Measurements from ENCODE around the gene PPP6R2. TPM values are rescaled to one million over a fixed set of nuclear protein-coding genes. Genes with fewer than 3 reads are reported as not detected.
"Not testable (repeated sequence)": the region's sequence is repeated elsewhere in the genome, so short reads cannot be mapped to it uniquely, and the experiment has no call there.

PPP6R2 gene
- total RNA-seq, 2 experiments from 2014 or later: 38.3 to 41.2 TPM

DNA sequence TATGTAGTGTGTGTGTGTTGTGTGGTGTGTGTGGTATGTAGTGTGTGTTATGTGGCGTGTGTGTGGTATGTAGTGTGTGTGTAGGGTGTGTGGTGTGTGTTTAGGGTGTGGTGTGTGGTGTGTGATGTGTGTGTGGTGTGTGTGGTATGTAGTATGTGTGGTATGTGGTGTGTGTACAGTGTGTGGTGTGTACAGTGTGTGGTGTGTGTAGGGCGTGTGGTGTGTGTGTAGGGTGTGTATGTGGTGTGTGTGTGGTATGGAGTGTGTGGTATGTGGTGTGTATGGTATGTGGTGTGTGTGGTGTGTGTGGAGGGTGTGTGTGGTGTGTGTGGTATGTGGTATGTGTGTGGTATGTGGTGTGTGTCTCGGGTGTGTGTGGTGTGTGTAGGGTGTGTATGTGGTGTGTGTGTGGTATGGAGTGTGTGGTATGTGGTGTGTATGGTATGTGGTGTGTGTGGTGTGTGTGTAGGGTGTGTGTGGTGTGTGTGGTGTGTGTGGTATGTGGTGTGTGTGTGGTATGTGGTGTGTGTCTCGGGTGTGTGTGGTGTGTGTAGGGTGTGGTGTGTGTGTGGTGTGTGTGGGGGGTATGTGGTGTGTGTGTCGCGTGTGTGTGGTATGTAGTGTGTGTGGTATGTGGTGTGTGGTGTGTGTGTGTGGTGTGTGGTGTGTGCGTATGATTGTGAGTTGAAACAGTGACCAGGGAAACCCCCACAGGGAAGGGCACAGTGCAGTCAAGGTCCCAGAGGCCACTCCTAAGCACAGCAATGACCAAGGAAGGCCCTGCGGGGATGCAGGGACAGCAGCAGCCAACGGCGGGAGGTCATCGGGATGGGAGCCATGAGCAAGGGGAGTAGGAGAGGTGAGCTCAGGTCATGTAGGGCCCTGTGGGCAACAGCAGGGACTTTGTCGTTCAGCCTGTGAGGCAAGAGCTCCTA lies 2.9 kb upstream of the PPP6R2 start:
- Mint-ChIP-seq H3K9me3 (no peaks in the 10 kb centered on the region), H3K4me3 (no peak overlapping the region), H3K27me3 (no peaks in the 10 kb centered on the region), H3K4me1 (no peaks in the 10 kb centered on the region), H3K36me3 (no peaks in the 10 kb centered on the region), H3K27ac (no peak overlapping the region)
- DNase-seq: no peak

DNA sequence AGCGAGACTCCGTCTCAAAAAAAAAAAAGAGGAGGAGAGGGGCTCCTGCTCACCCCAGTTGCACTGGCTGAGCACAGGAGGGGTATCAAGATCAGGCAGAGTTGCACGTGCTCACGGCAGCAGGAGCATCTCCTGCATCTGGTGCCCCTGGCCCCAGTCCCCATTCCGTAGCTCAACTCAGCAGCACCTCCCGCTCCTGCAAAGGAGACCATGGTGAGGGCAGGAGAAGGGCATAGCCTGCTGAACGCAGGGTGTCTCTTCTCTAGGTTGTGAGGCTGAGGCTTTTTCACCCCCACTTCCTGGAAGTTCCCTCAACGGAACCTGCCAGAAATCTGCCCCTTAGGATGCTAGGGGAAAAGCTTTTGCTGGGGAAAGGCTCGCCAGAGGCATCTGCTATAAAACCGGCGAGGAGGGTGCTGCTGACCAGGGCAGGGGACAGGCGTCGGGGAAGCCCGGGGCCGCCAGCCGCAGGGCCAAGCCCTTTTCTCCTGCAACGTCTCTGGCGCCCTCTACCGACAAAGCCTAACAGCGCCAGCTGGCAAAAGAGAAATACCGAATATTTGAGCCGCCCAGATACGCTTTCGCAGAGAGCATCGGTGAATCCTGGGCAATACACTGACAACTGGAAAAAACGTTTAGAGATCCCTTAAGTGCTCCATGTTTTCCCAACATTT lies 1.0 kb upstream of the PPP6R2 start:
- DNase-seq: peak; percentile 87
- no peaks in the 10 kb centered on the region for H3K4me1 Mint-ChIP-seq
- H3K4me3 Mint-ChIP-seq: peak overlapping the region; percentile 69
- no peaks in the 10 kb centered on the region for H3K9me3 Mint-ChIP-seq
- peak overlapping the region; percentile 76 for H3K27ac Mint-ChIP-seq
- H3K27me3 Mint-ChIP-seq: no peaks in the 10 kb centered on the region
- no peaks in the 10 kb centered on the region for H3K36me3 Mint-ChIP-seq

DNA sequence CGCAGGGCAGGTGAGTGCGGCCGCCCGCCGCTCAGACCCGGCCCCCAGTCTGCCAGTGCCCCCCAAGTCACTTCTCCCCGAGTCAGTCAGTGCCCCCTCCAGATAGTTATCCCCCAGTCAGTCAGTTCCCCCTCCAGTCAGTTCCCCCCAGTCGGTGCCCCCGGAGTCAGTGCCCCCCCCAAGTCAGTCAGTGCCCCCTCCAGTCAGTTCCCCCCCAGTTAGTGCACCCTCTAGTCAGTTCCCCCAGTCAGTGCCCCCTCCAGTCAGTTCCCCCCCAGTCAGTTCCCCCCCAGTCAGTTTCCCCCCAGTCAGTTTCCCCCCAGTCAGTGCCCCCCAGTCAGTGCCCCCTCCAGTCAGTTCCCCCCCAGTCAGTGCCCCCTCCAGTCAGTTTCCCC lies 411 bp downstream of the PPP6R2 start:
- H3K27ac Mint-ChIP-seq: peak overlapping the region; percentile 46
- H3K4me1 Mint-ChIP-seq: no peaks in the 10 kb centered on the region
- no peaks in the 10 kb centered on the region for H3K36me3 Mint-ChIP-seq
- no peak for DNase-seq
- no peaks in the 10 kb centered on the region for H3K9me3 Mint-ChIP-seq
- peak overlapping the region; percentile 77 for H3K4me3 Mint-ChIP-seq
- no peaks in the 10 kb centered on the region for H3K27me3 Mint-ChIP-seq

GRCh38 chr22:50346470-50346869 lies 3.3 kb downstream of the PPP6R2 start:
- no peaks in the 10 kb centered on the region for H3K9me3 Mint-ChIP-seq
- H3K4me3 Mint-ChIP-seq: no peak overlapping the region
- no peaks in the 10 kb centered on the region for H3K4me1 Mint-ChIP-seq
- H3K27ac Mint-ChIP-seq: no peak overlapping the region
- H3K27me3 Mint-ChIP-seq: no peaks in the 10 kb centered on the region
- H3K36me3 Mint-ChIP-seq: peaks cover 3% of the 10 kb centered on the region
- no peak for DNase-seq

DNA sequence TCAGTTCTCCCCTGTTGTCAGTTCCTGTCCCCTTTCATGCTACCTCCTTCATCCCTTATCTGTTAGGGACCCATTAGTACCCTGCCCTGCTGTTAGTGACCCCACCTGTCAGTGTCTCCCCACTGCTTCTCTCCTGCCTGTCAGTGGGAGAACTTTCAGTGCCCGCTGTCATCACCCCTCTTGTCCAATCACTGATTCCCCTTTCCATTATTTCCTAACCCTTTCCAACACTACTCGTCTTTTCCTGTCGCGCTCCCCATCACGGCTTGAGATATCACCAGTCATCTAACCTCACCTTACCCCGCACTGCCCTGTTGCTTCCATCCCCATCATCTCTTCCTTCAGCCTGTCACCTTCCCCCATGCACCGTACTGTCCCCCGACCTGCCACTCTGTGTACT lies 4.0 kb downstream of the PPP6R2 start:
- H3K9me3 Mint-ChIP-seq: no peaks in the 10 kb centered on the region
- no peak overlapping the region for H3K27ac Mint-ChIP-seq
- no peaks in the 10 kb centered on the region for H3K27me3 Mint-ChIP-seq
- H3K4me3 Mint-ChIP-seq: no peak overlapping the region
- no peaks in the 10 kb centered on the region for H3K4me1 Mint-ChIP-seq
- no peak for DNase-seq
- H3K36me3 Mint-ChIP-seq: peaks cover 5% of the 10 kb centered on the region

- no peak overlapping the region for H3K27ac Mint-ChIP-seq
- no peaks in the 10 kb centered on the region for H3K27me3 Mint-ChIP-seq
- H3K4me1 Mint-ChIP-seq: no peaks in the 10 kb centered on the region
- no peaks in the 10 kb centered on the region for H3K9me3 Mint-ChIP-seq
- DNase-seq: no peak
- H3K4me3 Mint-ChIP-seq: no peak overlapping the region
- H3K36me3 Mint-ChIP-seq: peaks cover 5% of the 10 kb centered on the region
Observed at GRCh38 chr22:50348058-50348457, 4.9 kb downstream of the PPP6R2 start.

DNA sequence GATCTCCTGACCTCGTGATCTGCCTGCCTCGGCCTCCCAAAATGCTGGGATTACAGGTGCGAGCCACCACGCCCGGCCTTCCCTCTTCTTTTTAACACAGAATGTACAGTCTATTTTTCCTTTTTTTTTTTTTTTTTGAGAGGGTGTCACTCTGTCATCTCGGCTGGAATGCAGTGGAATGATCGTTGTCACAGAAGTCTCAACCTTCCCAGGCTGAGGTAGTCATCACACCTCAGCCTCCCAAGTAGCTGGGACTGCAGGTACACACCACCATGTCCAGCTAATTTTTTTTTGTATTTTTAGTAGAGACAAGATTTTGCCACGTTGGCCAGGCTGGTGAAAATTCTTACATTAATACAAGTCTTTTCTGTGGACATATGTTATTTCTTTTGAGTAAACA lies 13.1 kb downstream of the PPP6R2 start:
- Mint-ChIP-seq H3K27ac (no peak overlapping the region), H3K36me3 (peaks cover 23% of the 10 kb centered on the region), H3K4me1 (peaks cover 30% of the 10 kb centered on the region), H3K27me3 (no peaks in the 10 kb centered on the region), H3K4me3 (no peak overlapping the region), H3K9me3 (no peaks in the 10 kb centered on the region)
- DNase-seq: no peak

DNA sequence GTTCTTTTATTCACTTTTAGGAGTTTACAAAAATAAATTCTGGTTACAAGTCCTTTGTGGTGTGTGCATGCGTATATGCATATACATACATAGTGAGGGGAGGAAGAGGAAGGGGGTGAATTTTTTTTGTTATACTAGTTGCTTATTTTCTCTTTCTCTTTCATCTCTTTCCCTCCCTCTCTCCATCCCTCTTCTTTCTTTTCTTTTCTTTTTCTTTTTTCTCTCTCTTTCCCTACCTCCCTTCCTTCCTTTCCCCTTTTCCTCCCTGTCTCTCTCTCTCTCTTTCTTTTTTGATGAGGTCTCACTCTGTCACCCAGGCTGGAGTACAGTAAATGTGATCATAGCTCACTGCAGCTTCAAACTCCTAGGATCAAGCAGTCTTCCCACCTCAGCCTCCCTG lies 14.1 kb downstream of the PPP6R2 start:
- peak overlapping the region; percentile 36 for H3K27ac Mint-ChIP-seq
- H3K9me3 Mint-ChIP-seq: no peaks in the 10 kb centered on the region
- no peak overlapping the region for H3K4me3 Mint-ChIP-seq

GRCh38 chr22:50357756-50358155 lies 14.6 kb downstream of the PPP6R2 start:
- Mint-ChIP-seq H3K27ac (no peak overlapping the region), H3K4me3 (no peak overlapping the region), H3K4me1 (peaks cover 45% of the 10 kb centered on the region), H3K36me3 (peaks cover 22% of the 10 kb centered on the region), H3K27me3 (no peaks in the 10 kb centered on the region), H3K9me3 (no peaks in the 10 kb centered on the region)
- DNase-seq: no peak

More for the DNA sequence above, 14.1 kb downstream of the PPP6R2 start:
- Mint-ChIP-seq H3K27me3 (no peaks in the 10 kb centered on the region), H3K36me3 (peaks cover 21% of the 10 kb centered on the region), H3K4me1 (peaks cover 40% of the 10 kb centered on the region)
- DNase-seq: no peak

DNA sequence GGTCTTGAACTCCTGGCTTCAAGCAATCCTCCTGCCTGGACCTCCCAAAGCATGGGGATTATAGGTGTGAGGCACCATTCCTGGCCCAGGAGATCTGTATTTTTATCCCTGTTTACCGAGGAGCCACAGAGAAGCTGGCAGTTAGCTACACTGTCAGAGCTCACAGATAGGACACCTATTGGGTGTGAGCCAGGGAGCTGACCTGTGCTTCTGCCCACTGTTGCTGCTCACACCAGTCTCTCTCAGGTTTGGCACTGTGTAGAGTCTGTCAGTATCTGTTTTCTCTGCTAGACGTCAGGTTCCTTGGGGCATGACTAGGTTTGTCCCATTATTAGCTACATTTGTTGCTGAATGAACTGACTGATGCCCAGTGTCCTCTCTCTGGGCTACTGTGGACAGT lies 17.5 kb downstream of the PPP6R2 start:
- no peaks in the 10 kb centered on the region for H3K9me3 Mint-ChIP-seq
- no peak overlapping the region for H3K27ac Mint-ChIP-seq
- peaks cover 23% of the 10 kb centered on the region for H3K36me3 Mint-ChIP-seq
- no peak overlapping the region for H3K4me3 Mint-ChIP-seq
- DNase-seq: no peak
- H3K27me3 Mint-ChIP-seq: no peaks in the 10 kb centered on the region
- peaks cover 51% of the 10 kb centered on the region for H3K4me1 Mint-ChIP-seq

DNA sequence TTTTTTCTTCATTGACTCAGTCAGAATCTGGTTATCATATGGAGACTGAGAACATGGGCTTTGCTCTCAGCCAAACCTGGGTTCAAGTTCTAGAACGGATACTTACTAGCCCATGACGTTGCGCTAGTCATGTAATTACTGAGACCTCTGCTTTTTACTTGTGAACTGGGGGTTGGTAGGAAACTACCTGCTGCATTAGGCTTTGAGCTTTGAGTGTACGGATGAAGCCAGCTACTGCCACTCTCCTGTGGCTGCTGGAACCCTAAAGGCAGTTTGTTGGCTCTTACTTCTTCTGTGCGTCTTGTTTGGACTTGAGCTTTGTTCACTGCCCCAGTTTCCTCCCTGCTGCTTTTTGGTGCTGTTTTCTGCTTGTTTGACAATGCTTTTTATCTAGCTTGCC lies 18.1 kb downstream of the PPP6R2 start:
- Mint-ChIP-seq H3K36me3 (peaks cover 22% of the 10 kb centered on the region), H3K4me1 (peaks cover 54% of the 10 kb centered on the region), H3K27me3 (no peaks in the 10 kb centered on the region), H3K9me3 (no peaks in the 10 kb centered on the region), H3K27ac (peak overlapping the region; percentile 50), H3K4me3 (no peak overlapping the region)
- DNase-seq: no peak

DNA sequence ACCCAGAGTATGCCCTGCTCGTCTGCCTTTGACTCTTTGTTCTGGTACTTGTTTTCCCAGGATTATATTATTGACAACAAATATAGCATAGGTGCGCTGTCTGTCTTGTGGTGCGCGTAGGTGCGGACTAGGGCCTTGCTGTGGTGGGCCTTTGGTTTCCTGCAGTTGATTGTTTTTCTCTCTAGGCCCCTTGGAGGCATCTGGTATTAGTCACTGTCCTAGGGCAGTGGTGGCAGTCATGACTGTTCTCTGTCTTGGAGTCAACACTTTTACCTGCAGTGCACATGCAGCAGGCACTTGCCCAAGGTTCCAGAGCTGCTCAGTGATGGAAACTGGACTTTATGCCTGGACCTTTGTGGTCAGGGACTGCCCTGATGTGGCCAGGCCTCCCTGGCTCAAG lies 18.6 kb downstream of the PPP6R2 start:
- H3K27ac Mint-ChIP-seq: peak overlapping the region; percentile 50
- H3K4me3 Mint-ChIP-seq: no peak overlapping the region
- peaks cover 20% of the 10 kb centered on the region for H3K36me3 Mint-ChIP-seq
- H3K4me1 Mint-ChIP-seq: peaks cover 51% of the 10 kb centered on the region
- H3K9me3 Mint-ChIP-seq: no peaks in the 10 kb centered on the region
- DNase-seq: peak; percentile 28
- no peaks in the 10 kb centered on the region for H3K27me3 Mint-ChIP-seq

DNA sequence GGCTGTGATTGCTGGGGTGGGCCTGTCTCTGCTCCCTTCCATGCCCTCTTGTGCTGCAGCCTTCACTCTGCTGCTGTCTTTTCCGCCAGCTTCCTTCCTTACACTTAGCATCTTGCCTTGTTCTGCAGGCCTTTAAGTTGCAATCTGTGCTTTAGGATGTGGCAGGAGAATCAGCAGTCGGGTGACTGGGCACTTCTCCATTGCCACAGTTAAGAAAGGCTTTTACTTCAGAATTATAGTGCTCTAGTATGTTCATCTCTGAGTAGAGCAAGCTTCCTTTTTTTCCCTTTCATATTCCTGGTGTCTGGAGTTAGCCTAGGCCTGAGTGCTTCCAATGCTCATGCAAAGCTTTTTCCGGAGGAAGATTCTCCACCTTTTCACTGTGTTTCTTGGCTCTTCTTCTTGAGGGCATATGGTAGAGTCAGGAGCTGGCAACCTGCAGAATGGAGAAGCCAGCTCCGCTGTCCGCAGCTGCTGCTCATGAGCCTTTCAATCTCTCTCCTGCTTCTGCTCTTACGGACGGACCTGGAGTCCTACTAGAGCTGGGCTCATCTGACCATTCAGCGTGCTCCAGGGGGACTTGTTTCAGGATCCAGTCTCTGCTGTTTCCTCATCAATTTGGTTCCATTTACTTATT lies 20.2 kb downstream of the PPP6R2 start:
- no peak overlapping the region for H3K4me3 Mint-ChIP-seq
- H3K9me3 Mint-ChIP-seq: no peaks in the 10 kb centered on the region
- H3K27ac Mint-ChIP-seq: no peak overlapping the region
- DNase-seq: no peak
- peaks cover 45% of the 10 kb centered on the region for H3K4me1 Mint-ChIP-seq
- H3K36me3 Mint-ChIP-seq: peaks cover 20% of the 10 kb centered on the region
- H3K27me3 Mint-ChIP-seq: no peaks in the 10 kb centered on the region

- peaks cover 23% of the 10 kb centered on the region for H3K36me3 Mint-ChIP-seq
- not testable (repeated sequence) for H3K9me3 Mint-ChIP-seq, H3K27ac Mint-ChIP-seq, H3K4me3 Mint-ChIP-seq, DNase-seq, H3K27me3 Mint-ChIP-seq
- peaks cover 42% of the 10 kb centered on the region for H3K4me1 Mint-ChIP-seq
Observed at GRCh38 chr22:50363803-50364194, 20.7 kb downstream of the PPP6R2 start.

DNA sequence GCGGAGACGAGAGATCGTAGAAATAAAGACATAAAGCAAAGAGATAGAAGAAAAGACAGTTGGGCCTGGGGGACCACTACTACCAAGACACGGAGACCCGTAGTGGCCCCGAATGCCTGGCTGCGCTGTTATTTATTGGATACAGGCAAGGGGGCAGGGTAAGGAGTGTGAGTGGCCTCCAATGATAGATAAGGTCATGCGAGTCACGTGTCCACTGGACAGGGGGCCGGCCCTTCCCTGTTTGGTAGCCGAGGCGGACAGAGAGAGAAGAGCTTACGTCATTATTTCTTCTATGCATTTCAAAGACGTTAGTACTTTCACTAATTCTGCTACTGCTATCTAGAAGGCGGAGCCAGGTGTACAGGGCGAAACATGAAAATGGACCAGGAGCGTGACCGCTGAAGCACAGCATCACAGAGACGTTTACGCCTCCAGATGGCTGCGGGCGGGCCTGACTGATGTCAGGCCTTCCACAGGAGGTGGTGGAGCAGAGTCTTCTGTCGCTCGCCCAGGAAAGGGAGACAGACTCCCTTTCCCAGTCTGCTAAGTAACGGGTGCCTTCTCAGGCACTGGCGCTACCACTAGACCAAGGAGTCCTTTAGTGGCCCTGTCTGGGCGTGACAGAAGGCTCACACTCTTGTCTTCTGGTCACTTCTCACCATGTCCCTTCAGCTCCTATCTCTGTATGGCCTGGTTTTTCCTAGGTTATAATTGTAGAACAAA lies 24.8 kb downstream of the PPP6R2 start:
- Mint-ChIP-seq H3K27ac (no peak overlapping the region), H3K4me1 (peaks cover 12% of the 10 kb centered on the region), H3K9me3 (no peaks in the 10 kb centered on the region), H3K27me3 (no peaks in the 10 kb centered on the region), H3K4me3 (no peak overlapping the region), H3K36me3 (peaks cover 8% of the 10 kb centered on the region)
- DNase-seq: no peak

Data from activated naive CD8-positive, alpha-beta T cell treated with anti-CD3 and anti-CD28 coated beads for 36 hours (primary cell).